GM18502 (cell line): ENCODE data around the gene FXYD3.
A peak's percentile ranks its signal among the peaks of the same experiment; 100 is the strongest.
"Not testable (repeated sequence)": the region's sequence is repeated elsewhere in the genome, so short reads cannot be mapped to it uniquely, and the experiment has no call there.

Experiments used
- ATAC-seq: cut with Tn5 transposase; IDR thresholded peaks from one replicate; pipeline ENCODE4 v1.9.1; 2021; ENCODE audit warnings: mild to moderate bottlenecking; ENCODE audit not compliant: unreplicated experiment, poor library complexity

Gene FXYD3

DNA sequence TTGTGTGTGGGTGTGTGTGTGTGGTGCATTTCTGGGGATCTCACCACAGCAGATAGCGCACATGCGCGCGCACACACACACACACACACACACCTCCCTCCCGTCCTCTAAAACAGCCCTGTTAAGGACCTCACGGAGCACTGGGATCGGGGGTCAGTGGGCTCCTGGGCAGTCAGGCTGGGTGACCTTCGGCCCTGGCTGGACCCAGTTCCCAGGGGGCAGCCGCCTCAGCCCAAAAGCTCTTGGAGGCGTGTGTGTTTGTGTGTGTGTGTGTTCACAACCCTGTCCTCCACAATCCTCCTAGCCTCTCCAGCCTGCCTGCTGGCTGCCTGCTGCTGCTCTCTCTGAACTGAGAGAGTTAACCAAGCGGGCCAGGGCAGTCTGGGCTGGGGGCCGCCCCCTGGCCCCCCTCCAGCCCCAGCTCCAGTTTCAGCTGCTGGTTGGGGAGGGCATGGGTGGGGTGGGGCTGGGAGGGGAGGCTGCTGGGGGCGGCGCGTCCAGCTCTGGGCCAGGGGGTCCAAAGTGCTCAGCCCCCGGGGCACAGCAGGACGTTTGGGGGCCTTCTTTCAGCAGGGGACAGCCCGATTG, 22.8 kb downstream of the FXYD3 start, which contains the start of gene FXYD1:
FXYD1 (plus strand) TSS at position 520 of the 588 bp plus-strand sequence. CDS start 1,256 bp downstream, outside the sequence.
- no peak for ATAC-seq

DNA sequence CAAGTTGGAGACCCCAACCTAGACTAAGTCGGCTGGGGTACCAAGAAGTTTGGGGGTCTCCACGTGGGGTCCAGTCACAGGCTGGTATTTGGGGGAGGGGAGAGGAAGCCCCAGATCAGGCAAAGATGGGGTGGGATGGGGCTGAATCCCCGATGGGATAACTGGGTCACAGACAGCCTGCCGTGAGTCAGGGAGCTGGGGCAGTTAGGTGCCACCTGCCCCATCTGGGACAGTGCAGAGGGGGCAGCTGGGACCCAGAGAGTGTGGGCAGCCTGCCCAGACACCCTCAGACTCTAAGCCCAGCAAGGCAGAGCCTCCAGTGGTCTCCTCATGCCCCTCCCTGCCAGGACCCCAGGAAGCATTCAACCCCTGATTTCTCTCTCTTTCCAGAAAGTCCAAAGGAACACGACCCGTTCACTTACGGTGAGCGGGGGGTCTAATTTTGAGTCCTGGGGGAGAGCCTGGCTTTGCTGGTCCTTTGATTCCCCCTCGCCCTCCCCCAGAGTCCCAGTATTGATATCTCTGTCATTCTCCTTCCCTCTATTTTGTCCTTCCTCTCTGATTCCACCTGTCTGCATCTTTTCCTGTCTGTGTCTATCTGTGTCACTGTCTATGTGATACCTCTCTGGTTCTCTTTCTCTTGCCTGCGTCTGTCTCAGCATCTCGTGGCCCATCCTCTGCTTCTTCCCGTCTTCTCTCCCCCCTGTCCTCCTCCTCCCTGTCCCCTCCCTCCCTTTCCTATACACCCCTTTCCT, 24.8 kb downstream of the FXYD3 start:
- ATAC-seq: no peak

- ATAC-seq: peak; percentile 71
These were observed 25.6 kb downstream of the FXYD3 start for GRCh38 chr19:35140962-35141836.

DNA sequence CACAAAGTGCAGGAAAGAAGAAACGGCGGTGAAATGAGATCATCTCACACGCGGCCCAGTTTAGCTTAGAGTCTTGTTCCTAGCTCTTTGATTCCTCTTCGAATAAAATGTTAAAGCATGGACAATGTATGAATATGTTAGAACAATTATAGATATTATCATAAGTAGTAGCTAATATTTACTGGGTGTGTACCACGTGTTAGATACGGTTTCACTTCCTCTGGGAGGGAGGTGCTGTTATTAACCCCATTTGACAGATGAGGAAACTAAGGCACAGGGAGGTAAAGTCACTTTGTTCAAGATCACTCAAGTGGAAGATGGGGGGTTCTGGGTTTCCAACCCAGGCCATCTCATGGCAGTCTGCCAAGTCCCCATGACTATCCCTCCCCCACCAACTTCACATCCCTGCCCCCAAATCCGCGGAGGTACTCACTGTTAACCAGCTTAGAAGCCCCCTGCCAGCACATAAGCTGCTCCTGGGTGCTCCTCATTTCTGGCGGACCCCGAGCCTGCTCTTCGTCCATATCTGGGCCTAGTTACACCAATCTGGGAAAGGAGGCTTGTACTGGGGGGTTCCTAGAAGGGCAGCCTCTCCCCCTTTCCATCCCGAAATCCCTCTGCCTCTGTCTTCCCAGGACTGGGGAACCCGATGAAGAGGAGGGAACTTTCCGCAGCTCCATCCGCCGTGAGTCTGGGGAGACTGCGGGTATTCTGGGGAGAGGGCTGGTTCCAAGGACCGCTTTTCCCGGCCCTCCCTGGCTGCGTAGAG, 26.4 kb downstream of the FXYD3 start:
- ATAC-seq: no peak

DNA sequence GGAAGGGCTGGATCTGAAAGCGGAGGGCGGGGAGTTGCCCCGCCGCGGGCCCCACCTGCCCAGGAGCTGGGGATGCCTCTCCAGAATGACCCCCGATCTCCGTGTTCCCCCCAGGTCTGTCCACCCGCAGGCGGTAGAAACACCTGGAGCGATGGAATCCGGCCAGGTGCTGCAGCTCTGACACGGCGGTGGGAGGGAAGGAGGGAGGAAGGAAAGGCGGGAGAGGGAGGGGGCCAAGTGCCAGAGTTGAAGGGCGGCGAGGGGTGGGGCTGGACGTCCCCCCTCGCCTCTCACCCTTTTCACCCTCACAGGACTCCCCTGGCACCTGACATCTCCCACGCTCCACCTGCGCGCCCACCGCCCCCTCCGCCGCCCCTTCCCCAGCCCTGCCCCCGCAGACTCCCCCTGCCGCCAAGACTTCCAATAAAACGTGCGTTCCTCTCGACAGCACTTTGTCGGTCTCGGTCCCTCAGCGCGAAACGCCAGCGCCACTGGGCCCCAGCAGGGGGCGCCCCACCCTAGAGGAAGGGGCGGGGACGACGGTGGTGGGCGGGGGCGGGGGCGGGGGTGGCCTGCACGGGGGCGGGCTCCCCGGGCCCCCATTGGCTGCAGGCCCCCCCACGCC, 27.1 kb downstream of the FXYD3 start:
- no peak for ATAC-seq

DNA sequence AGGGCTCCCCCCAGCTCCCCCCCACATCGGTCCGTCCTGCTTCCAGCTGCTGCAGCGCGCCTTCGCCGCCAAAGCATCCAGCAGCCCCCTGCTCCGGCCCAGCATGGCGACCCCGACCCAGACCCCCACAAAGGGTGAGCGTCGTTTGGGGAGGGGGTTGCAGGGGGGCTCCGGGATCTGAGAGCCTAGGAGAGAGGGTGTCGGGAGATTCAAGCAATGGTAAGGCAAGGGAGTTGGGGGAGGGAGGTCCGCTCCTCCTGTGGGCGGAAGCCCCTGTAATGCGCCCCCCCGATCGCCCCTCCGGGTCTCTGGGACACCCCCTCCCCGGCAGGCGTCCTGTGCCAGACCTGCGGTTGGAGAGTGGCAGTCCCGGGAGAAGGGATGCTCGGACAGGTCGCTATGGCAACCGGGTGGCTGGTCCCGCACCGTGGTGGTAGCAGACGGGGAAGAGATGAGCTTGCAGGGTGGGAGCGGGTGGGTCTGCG, 27.6 kb downstream of the FXYD3 start, which contains the start of gene FXYD7:
FXYD7 (plus strand) TSS at position 25 of the 485 bp plus-strand sequence; CDS start at position 104, 79 bp downstream.
- ATAC-seq: no peak

DNA sequence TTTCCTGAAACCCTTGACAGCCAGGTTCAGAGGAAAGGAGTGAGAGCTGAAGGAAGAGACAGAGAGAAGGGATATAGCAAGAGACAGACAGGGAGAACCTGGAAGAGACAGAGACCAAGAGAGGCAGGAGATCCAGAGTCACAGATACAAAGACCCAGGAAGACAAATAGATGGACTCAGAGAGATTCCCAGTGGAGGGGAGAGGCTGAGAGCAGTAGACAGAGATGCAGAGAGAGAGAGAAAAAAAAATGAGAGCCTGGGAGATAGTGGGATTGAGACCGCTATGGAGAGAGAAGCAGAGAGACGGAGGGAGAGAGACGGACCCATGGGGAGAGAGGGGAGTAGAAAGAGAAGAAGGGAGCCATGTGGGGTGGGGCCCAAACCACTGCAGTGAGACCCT, 28.2 kb downstream of the FXYD3 start:
- ATAC-seq: no peak

DNA sequence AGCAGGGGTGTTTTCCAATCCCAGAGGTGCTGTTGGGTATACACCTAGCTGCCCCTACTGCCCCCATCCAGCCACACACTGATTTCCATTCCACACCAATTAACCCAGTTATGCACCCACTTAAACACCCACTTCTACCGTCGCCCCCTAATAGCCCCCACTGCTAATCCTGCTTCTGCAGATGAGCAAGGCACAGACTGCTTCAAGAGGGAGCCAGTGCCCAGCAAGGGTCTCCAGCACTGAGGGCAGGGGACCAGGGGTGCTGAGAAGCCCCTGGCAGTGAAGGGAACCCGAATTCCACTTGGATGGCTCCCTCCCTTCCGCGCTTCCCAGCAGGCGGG, 28.6 kb downstream of the FXYD3 start:
- no peak for ATAC-seq

- ATAC-seq: no peak
These were observed 29.2 kb downstream of the FXYD3 start for GRCh38 chr19:35144600-35145436.

DNA sequence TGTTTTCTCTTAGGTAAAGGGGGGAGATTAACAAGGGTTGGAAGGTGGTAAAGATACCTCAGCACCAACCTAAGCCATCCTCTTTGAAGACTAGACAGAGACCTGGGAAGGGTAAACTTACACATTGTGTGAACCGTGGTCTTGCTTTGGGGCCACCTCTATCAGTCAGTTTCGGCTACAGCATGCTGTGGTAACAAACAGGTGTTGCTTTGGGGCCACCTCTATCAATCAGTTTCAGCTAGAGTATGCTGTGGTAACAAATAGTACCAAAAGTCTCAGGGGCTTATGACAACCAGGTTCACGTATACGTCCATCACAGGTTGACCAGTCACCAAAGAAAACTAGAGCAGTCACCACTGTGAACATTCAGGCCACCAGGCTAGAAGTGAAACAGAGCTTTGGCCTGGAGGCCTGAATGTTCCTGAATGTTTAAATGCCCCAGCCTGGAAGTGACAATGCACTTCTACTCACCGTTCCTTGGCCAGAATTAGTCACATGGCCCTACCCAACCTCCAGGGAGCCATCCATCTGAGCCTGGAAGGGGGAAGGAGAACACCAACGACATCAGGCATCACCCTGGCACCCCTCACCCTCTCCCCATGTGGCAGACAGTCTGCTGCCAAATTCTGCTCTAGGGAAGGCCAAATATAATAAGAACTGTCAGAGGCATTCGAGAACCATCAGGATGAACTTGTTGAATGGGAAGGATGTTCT, 31.3 kb downstream of the FXYD3 start:
- ATAC-seq: no peak

- no peak for ATAC-seq
These were observed 33.8 kb downstream of the FXYD3 start for GRCh38 chr19:35149463-35149862.

DNA sequence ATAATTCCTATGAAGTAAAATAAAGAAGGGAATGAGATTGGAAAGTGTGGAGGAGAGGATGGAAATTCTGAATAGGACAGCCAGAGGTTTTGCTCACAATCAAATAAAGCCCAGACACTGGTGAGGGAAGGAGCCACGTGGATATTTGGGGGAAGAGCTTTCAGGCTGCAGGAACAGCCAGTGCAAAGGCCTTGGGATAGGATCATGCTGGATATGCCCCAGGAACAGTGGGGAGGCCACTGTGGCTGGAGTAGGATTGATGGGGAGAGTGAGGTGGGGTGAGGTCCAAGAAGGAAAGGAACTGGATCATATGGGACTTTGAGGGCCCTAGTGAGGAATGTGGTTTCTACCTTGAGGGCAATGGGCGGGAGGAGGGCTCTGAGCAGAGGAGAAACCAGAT, 34.8 kb downstream of the FXYD3 start:
- no peak for ATAC-seq

GRCh38 chr19:35151273-35152065, 35.8 kb downstream of the FXYD3 start:
- no peak for ATAC-seq

- ATAC-seq: not testable (repeated sequence)
These were observed 37.5 kb downstream of the FXYD3 start for GRCh38 chr19:35153129-35153522.

DNA sequence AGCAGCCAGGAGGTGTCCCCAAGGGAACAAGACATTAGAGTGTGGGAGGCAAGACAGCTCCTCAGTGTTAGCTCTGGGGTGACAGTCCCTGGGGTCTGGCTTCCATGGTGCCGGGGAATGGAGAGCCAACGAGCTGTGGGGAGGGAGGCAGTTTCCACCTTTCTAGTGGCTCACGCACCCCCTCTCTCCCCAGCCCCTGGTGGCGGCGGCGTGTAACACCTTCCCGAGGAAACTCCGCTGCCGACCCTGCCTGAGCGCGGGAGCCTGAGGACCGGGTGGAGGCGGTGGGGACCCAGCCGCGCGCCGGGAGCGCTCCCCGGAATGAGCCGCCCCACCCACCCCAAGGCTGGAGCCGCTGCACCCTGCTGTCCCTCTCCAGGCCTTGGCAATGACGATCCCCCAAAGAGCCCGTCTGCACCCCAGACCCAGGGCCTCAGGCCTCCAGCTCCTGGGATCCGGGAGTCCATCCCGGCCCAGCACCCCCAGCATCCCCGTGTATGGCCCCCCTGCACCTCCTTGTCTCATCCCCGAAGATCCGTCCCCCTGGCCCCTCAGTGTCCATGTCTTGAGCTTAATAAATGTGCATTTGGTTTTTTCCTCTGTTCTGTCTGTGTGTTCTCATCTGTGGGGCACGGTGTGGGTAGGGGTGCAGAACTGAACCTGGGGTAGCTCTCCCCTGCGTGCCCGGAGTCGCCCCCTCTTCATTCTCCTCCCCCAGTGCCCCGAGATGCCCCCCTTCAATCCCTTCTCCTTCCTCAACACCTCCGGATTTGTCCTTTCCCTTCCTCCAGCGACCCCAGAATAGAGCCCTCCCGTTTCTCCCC, 38.3 kb downstream of the FXYD3 start:
- ATAC-seq: no peak

DNA sequence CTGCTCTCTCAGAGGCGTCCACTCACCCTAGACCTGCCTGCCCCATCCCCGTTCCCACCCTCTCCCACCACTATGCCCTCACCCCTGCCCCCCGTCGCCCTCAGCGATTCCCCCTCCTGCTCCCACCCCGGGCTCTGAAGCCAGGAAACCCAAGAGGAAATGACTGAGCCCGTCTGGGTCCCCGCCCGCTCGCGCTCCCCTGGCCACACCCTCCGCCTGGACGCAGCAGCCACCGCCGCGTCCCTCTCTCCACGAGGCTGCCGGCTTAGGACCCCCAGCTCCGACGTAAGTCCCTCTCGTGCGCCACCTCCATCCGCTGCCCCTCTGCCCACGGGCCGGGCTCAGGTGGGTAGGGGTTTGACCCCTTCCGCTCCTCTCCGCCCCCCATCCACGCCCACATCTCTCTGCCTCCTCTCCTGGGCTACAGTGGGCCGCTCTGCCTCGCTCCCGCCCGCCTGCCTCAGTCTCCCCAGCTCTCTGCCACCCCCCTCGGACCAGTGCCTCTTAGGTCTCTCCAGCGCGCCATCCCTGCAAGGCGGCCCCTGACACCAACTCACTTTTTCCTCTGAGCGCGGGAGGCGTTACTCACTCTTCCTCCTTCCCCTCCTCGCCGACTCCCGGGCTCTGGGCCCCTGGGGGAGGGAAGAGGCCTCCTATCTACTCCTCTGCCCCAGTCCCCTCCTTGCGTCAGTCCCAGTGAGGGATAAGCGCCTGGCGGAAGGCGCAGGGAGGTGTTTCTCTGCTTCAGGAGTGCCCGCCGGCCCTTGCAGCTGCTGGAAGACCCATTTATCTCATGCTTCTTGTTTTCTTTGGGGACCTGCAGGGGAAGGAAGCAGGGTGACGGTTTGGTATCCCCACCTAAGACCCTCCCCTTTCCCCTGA, 39.1 kb downstream of the FXYD3 start, which contains the start of gene FXYD5:
FXYD5 (plus strand) TSS at position 211 of the 882 bp plus-strand sequence. CDS start 816 bp downstream, outside the sequence.
- peak; percentile 51 for ATAC-seq
